GM18861 (cell line): ENCODE measurements around the gene PALLD.
"Not testable (repeated sequence)": the region's sequence is repeated elsewhere in the genome, so short reads cannot be mapped to it uniquely, and the experiment has no call there.

ENCODE experiments used
- ATAC-seq: cut with Tn5 transposase; IDR thresholded peaks from one replicate; pipeline ENCODE4 v1.9.1; 2021; ENCODE audit not compliant: unreplicated experiment

PALLD gene

DNA sequence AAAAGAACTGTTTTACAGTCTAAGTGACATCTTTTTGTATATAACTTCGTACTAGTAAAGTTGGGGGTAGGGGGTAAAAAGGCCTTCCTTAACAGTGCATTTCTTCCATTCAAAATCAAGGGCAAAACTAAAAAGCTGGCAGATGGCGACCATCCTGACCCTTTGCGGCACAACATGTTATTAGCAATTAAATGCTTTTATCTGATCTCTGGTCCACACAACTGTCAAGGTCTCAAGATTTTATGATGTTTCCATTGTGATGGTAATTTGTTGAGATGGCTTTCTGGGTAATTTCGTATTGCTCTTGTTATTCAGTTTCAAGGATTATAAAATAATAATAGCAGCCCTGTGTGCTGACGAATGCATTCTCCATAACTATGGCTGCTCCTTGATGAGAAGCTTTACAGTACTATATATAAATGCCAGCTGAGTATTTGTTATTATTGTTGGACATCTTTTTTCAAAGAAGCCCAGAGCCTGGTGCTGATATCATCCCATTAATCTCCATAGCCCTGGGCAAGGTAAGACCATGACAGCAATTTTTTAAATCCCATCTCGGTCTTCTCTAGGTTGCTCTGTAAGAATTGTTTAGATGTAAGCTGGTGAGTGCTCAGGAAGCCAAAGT is 423.7 kb downstream of the PALLD start:
- ATAC-seq: no peak

DNA sequence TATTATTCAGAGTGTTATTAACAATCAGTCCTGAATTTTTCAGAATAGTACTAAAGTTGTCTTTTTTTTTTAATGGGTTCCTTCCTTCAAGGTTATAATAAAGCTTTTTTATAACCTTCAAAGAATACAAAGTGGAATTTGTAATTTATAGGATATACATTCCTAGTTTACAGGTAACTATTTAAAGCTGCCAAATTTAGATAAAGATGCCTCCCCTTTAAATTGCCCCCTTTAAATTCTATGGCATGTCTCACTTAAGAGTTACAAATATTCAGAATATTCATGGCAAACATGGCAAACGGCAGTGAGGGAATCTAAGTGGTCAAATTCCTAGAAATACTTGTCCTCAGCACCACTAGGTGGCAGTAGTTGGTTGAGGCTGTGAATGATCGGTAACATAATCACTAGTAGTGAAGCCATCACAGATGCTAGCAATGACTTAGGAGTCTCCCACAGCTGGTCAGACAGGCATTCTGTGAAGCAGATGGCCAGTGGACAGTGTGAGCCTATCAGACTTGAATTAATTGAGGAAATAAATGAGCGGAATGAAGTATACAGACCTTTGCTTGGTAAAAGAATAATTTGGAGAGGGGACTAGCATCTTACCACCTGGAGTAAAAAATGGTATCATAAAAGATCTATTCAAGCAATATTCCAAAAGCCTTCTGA is 426.8 kb downstream of the PALLD start:
- no peak for ATAC-seq

DNA sequence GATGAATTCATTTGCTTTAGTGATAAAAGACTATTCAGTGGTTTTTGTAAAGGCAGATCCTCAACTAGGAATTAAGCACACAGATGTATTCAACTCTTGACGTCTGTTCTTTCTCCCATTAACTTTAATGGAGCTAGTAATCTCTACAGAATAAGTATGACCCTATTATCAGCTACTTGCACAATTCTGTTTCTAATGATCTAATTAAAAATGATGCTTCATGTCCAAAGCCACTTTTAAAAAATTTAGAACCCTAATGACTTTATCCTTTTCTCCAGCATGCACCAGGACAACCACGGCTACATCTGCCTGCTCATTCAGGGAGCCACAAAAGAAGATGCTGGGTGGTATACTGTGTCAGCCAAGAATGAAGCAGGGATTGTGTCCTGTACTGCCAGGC is 427.8 kb downstream of the PALLD start:
- ATAC-seq: no peak

DNA sequence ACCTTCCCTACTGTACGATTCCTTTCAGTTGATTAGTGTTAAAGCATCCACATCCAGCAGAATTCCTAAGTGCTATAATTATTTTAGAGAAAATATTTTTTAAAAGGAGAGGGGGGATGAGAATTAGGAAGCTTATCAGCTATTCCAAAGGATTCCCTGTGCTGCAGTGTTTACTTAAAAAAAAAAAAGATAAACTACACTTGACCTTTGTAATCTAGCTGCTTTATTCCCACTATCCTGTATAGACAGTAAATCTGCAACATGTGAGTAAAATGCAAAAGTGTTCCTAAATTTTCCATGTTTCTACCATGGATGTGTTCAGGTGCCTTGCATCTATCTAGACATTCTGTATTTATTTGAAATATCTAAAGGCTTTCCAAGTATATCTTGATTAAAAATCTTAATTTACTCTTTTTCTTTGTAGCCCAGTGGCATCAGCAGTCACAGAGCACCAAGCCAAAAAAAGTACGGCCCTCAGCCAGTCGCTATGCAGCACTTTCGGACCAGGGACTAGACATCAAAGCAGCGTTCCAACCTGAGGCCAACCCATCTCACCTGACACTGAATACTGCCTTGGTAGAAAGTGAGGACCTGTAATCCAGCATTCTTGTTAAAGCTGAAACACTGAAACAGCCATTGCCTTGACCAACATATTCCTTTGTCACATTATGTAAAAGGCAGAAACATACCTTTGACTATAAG is 429.1 kb downstream of the PALLD start:
- ATAC-seq: no peak

DNA sequence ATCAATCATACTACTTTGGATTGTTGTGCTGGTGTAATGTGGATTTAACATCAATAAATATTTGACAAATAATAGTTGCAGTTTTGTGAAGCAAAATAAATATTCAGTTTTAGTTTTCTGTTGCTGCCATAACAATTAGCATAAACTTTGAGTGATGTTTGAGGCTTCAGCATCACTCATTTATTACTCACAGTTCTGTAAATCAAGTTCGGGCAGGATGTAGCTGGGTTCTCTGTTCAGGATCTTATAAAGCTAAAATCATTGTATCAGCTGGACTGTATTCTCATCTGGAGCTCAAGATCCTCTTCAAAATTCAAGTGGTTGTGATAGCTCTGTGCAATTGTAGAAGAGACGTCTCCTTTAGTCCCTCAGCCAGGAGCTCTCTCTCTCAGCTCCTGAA is 431.5 kb downstream of the PALLD start:
- ATAC-seq: no peak

DNA sequence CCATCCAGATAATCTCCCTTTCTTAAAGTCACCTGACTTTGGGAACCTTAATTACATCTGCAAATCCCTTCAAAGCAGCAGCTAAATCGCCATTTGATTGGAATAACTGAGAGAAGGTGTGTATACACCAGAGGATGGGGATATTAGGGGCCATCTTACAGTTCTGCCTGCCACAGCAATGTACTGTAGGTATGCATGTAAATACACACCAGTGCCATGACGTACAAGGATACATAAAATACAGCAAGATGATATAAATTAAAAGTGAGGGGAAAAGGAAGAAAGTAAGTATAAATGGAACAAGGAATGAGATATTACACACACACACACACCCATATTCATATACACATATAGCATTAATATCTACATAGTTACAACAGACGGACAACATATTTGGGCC is 432.0 kb downstream of the PALLD start:
- ATAC-seq: no peak

DNA sequence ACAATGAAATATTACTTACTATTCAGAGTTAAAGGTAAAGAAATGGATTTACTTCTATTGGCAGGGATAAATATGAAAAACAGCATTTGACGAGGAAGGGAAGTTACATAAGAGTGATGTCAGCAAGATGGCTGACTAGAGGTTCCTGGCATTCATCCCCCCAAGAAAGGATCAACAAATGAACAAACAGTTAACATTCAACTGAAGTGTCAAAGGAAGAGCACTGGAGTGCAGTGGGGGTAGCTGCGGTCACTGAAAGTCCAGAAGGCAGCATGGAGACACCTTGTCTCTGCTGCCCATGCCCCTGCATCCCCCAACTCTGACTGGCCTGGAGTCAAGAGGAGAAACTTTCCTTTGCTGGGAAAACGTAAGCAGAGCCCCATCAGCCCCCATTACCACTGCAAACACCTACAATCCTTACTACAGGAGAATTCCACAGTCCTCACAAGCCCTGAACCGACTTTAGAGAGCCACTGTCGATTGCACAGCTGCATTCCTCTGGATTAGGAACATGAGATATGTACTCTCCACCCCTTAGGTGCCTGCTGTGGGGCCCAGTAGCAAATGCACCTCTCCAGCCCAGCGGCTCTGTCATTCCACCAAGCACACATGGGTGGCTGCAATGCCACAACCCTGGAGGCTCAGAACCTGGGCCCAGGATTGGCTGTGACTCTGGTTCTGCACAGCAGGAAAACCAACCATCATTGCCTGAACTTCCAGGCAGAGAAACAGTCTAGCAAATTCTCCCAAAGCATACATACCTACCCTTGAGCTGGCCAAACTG is 433.8 kb downstream of the PALLD start:
- ATAC-seq: no peak

DNA sequence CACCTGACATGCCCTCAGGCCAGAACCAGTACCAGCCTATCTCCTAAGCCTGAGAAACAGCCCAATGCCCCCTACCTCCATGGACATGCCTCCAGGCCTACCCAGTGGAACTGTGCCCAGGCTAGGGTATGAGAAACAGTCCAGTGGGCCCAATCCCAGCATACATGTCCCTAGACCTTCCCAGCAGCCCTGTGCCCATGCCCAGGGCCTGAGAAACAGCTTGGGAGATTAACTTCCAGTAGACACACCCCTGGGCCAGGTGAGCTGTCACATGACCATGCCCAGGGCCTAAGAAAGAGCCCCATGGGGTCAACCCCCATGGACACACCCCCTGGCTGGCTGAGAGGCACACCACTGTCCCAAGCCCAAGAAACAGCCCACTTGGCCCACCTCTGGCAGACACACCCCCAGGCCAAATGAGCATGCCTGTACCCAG is 434.4 kb downstream of the PALLD start:
- no peak for ATAC-seq

DNA sequence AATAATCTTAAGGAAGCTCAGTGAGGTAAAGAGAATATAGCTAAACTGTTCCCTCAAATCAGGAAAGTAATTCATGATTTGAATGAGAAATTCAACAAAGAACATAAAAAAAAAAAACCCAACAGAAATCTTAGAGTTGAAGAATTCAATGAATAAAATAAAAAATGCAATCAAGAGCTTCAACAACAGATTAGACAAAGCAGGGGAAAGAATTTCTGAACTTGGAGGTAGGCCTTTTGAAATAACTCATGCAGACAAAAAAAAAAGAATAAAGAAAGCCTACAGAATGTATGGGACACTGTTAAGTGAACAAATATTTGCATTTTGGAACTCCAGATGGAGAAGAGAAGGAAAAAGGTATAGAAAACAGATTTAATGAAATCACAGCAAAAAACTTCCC is 435.3 kb downstream of the PALLD start:
- no peak for ATAC-seq

DNA sequence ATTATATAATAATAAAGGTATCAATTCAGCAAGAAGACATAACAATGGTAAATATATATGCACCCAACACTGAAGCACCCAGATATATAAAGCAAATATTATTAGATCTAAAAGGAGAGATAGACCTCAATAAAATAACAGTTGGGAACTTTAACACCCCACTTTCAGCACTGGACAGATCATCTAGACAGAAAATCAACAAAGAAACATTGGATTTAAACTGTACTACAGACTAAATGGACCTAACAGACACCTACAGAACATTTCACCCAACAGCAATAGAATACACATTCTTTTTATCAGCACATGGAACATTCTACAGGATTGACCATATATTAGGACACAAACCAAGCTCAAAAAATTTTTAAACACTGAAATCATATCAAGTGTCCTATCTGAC is 436.6 kb downstream of the PALLD start:
- no peak for ATAC-seq

DNA sequence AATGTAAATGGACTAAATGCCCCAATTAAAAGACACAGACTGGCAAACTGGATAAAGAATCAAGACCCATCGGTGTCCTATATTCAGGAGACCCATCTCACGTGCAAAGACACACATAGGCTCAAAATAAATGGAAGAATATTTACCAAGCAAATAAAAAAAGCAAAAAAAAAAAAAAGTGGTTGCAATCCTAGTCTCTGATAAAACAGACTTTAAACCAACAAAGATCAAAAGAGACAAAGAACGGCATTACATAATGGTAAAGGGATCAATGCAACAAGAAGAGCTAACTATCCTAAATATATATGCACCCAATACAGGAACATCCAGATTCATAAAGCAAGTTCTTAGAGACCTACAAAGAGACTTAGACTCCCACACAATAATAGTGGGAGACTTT is 440.6 kb downstream of the PALLD start:
- ATAC-seq: not testable (repeated sequence)

DNA sequence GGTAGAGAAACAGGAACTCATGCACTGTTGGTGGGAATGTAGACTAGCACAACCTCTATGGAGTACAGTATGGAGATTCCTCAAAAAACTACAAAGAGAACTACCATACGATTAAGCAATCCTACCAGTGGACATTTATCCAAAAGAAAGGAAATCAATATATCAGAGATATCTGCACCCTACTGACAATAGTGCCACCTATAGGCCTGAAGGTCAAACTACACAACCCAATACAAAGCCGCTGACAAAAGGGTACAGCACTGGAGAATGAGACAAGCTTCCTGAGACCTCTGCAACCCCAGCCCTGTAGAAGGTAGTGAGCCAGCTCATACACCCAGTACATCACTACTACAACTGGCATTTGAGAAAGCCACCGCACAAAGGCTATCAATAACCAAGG is 446.1 kb downstream of the PALLD start:
- no peak for ATAC-seq

DNA sequence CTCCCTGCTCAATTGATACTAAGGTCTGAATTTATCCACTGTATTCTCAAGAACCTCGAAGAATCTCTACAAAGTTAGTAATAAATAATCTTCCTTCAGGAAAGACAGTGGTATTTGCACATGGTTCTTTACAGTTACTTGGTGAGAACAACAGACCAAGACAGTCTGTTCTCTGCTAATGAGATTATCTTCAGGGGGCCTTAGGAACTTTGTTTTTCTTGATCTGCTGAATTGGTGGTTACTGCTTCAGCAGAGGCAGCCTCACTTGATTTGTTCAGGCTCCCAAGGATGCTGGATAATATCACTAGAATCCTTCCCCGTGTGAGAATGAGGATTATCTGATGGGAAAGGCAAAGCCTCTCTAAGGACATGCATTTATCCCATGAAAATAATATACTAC is 448.4 kb downstream of the PALLD start:
- no peak for ATAC-seq

DNA sequence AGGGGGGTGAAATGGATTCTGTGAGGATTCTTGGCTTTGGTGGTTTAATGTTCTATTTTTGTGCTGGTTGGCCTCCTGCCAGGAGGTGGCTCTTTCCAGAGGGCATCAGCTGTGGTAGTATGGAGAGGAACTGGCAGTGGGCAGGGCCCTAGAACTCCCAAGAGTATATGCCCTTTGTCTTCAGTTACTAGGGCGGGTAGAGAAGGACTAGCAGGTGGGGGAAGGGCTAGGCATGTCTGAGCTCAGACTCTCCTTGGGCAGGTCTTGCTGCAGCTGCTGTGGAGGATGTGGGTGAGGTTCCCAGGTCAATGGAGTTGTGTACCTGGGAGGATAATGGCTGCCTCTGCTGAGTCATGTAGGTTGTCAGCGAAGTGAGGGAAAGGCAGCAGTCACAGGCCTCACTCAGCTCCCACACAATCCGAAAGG is 456.0 kb downstream of the PALLD start:
- ATAC-seq: not testable (repeated sequence)

DNA sequence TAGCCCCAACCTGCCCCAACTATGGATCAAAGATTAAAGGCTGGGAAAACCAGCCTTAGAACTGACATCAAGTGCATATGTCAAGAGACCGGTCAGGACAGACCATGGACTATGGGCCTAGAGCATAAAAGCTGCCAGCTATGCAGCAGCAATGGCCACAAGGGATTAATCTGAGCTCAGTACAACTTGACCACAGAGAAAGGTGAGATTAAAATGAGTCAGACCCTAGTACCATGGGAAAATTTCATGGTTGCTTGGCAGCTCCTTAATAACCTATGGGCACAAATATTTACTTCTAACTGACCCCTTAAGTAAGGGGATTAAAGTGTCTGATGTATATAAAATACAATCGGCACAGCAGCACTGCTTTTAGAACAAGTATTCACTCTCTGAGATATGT is 458.8 kb downstream of the PALLD start:
- no peak for ATAC-seq

DNA sequence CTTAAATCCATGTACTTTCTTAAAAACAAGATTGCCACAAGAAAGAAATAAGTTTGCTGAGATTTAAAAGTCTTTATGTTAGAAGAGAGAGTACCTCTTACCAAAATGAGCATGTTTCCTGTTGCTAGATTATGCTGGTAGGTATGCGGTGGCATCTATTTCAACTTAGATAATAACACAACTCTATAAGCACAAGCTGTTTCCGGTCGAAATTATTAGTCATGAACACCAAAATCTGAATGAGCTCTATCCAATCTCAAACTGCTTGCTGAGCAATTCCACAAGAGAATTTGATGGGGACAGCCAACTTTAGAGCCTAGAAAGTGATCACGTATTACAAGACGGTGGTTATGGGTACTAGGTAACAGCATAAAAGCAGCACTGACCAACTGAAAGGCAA is 463.9 kb downstream of the PALLD start:
- no peak for ATAC-seq

DNA sequence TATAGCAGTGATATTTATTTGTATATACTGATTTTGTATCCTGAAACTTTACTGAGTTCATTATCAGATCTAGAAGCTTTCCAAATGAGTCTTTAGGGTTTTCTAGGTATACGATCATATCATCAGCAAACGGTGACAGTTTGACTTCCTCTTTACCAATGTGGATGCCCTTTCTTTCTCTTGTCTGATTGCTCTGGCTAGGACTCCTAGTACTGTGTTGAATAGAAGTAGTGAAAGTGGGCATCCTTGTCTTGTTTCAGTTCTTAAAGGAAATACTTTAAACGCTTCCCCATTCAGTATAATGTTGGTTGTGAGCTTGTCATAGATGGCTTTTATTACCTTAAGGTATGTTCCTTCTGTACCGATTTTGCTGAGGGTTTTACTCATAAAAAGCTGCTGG is 475.7 kb downstream of the PALLD start:
- ATAC-seq: no peak
